ENCODE measurements around the gene SCGB3A1.

Gene SCGB3A1, protein sequence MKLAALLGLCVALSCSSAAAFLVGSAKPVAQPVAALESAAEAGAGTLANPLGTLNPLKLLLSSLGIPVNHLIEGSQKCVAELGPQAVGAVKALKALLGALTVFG

DNA sequence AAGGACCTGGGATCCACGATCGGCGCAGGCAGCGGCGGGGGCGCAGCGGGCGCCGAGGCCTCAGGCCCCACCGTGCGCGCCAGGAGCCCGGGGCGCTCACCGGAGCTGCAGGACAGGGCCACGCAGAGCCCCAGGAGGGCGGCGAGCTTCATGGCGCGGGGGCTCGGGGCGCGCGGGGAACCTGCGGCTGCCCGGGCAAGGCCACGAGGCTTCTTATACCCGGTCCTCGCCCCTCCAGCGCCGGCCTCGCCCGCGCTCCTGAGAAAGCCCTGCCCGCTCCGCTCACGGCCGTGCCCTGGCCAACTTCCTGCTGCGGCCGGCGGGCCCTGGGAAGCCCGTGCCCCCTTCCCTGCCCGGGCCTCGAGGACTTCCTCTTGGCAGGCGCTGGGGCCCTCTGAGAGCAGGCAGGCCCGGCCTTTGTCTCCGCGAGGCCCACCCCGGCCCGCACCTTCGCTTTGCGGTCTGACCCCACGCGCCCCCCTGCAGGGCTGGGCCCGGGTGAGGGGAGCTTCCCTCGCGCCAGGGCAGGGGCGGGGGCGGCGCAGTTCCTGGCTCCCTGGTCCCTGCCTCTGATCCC, at the start of gene SCGB3A1:
SCGB3A1 (minus strand) TSS at position 189 of the 577 bp plus-strand sequence; CDS start at position 152, 37 bp downstream.
- Histone ChIP-seq H3K4me2 (no peak within 1 kb of the TSS), H3K4me3 (no peak within 1 kb of the TSS), H3K27me3 (peaks cover 54% of the 10 kb centered on the region), H4K20me1 (peaks cover 19% of the 10 kb centered on the region), H3K36me3 (no peaks in the 10 kb centered on the region), H3K27ac (no peak within 1 kb of the TSS), H3K4me1 (peaks cover 5% of the 10 kb centered on the region), H3K9ac (no peak within 1 kb of the TSS), H3K9me3 (no peaks in the 10 kb centered on the region)
- TF ChIP-seq Cebpa-rat (IDR thresholded peaks at IDR 0.05), result no peak

DNA sequence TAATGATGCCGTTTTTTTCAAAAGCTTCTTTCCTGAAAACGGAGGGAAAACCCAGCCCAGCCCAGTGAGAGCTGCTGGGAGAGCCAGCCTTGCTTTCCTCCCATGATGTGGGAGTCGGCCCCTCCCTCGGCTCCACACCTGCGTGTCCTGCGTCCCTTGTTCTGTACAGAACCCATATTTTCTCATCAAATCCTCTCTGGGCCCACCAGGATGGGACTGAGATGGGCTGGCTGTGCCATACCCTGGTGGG, 49.2 kb upstream of the SCGB3A1 start:
- H3K4me3 ChIP-seq, result no peak overlapping the region
- no peaks in the 10 kb centered on the region for H4K20me1 ChIP-seq
- H3K27ac ChIP-seq, result peak overlapping the region; percentile 67; the same call in 1 of the 2 replicates
- H3K9ac ChIP-seq, result peak overlapping the region; percentile 6; the same call in 1 of the 2 replicates
- H3K36me3 ChIP-seq, result no peaks in the 10 kb centered on the region
- peaks cover 52% of the 10 kb centered on the region for H3K4me1 ChIP-seq
- H3K9me3 ChIP-seq, result no peaks in the 10 kb centered on the region
- TF ChIP-seq Cebpa-rat (IDR thresholded peaks at IDR 0.05), result no peak
- H3K27me3 ChIP-seq, result peaks cover 18% of the 10 kb centered on the region
- H3K4me2 ChIP-seq, result peak overlapping the region; percentile 64; the same call in 1 of the 2 replicates

DNA sequence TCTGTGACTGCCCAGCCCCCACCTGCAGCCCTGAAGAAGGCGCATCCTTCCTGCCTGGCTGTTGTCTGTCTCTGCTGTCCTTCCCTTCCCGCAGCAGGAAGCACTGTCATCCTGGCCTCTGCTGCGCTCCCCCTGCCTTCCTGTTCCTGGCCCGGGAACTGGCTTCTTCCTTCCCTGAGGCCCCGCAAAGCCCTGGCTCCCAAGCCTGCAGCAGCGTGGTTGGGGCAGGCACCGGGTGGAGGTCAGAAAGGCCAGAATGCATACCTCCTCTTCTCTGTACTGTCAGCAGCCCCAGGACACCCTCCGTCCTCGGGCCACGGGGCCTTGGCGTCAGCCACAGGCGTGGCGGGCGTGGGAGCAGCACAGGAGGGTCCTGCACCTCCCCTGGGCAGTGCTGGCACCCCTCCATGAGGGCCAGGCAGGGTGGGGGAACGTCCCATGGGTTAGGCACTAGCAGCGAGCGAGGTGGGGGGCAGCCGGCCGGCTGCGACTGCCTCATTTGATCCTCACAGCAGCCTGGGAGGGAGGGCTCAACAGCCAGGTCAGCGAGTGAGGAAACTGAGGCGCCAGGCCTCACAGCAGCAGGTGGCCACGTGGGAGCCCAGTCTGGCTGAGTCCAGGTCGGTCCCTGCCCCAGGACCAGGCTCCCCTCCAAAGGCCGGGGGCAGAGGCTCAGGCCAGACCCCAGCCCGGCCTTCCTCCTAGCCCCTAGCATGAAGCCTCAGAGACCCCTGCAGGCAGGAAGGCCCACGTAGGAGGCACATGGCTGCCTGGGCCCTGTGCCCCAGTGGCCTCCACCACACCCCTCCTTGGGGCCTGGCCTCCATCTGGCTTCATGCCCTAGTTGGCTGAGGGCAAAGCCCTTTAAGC, 48.7 kb upstream of the SCGB3A1 start:
- peaks cover 46% of the 10 kb centered on the region for H3K4me1 ChIP-seq
- H3K9me3 ChIP-seq, result no peaks in the 10 kb centered on the region
- H3K36me3 ChIP-seq, result no peaks in the 10 kb centered on the region
- H3K27me3 ChIP-seq, result peaks cover 12% of the 10 kb centered on the region
- H3K9ac ChIP-seq, result peak overlapping the region; percentile 6; the same call in 1 of the 2 replicates
- peak overlapping the region; percentile 64 for H3K4me2 ChIP-seq
- H3K4me3 ChIP-seq, result no peak overlapping the region
- H3K27ac ChIP-seq, result peak overlapping the region; percentile 67
- no peak for TF ChIP-seq Cebpa-rat (IDR thresholded peaks at IDR 0.05)
- H4K20me1 ChIP-seq, result no peaks in the 10 kb centered on the region

DNA sequence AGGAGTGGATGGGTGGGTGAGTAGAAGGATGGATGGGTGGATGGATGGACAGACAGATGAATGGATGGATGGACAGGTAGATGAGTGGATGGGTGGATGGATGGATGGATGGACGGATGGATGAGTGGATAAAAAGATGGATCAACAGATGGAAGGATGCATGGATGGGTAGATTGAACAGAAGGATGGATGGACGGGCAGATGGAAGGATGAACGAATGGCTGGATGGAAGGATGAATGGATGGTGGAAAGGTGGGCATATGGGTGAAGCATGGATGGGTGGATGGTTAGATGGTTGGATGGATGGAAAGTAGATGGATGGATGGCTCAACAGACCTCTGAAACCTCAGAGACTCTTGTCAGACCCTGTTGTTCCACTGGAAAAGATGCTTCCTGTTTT, 48.0 kb upstream of the SCGB3A1 start:
- H3K27ac ChIP-seq, result peak overlapping the region; percentile 67; the same call in 1 of the 2 replicates
- TF ChIP-seq Cebpa-rat (IDR thresholded peaks at IDR 0.05), result no peak

DNA sequence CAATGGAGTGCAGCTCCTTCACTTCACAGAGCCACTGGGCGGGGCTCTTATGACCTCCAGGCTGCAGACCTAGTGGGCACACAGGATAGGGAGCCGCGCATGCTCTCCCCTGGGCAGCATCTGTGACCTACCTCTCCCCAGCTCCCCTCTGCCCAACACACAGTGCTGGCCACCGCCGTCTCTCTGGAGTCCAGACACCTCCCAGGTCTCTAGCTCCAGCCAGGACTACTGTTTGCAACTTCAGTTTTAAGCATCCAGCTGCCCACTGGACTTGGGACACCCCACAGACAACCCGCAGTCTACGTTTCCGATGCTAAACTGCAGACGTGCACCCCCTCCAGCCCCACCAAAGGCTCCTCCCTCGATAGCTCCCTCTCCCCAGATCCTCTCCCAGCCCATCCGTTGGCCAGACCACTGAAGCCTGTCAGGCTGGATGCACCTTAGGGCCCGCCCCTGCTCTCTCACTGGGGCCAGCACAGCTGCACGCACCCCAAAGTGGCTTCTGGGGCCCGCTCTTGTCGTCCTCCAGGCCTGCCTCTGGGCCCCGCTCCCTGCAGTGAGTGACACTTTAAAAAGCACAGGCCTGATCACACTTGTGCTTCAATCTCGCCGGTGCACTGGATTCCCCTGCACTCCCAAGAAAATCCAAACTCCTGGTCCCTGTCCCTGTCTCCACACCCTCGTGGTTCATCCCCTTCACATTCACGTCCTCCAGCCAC, 46.8 kb upstream of the SCGB3A1 start:
- no peaks in the 10 kb centered on the region; the same call in 1 of the 2 replicates for H4K20me1 ChIP-seq
- H3K4me1 ChIP-seq, result peaks cover 57% of the 10 kb centered on the region
- H3K27me3 ChIP-seq, result no peaks in the 10 kb centered on the region
- no peaks in the 10 kb centered on the region for H3K9me3 ChIP-seq
- no peaks in the 10 kb centered on the region for H3K36me3 ChIP-seq
- no peak for TF ChIP-seq Cebpa-rat (IDR thresholded peaks at IDR 0.05)
- H3K9ac ChIP-seq, result no peak overlapping the region
- H3K27ac ChIP-seq, result peak overlapping the region; percentile 10
- H3K4me3 ChIP-seq, result no peak overlapping the region
- peak overlapping the region; percentile 60 for H3K4me2 ChIP-seq

More for the DNA sequence above, 48.0 kb upstream of the SCGB3A1 start:
- H3K9ac ChIP-seq, result no peak overlapping the region
- peaks cover 45% of the 10 kb centered on the region for H3K4me1 ChIP-seq
- H3K9me3 ChIP-seq, result no peaks in the 10 kb centered on the region
- H3K36me3 ChIP-seq, result no peaks in the 10 kb centered on the region
- H4K20me1 ChIP-seq, result no peaks in the 10 kb centered on the region
- peak overlapping the region; percentile 64 for H3K4me2 ChIP-seq
- no peak overlapping the region for H3K4me3 ChIP-seq
- H3K27me3 ChIP-seq, result peaks cover 6% of the 10 kb centered on the region; the same call in 1 of the 2 replicates

DNA sequence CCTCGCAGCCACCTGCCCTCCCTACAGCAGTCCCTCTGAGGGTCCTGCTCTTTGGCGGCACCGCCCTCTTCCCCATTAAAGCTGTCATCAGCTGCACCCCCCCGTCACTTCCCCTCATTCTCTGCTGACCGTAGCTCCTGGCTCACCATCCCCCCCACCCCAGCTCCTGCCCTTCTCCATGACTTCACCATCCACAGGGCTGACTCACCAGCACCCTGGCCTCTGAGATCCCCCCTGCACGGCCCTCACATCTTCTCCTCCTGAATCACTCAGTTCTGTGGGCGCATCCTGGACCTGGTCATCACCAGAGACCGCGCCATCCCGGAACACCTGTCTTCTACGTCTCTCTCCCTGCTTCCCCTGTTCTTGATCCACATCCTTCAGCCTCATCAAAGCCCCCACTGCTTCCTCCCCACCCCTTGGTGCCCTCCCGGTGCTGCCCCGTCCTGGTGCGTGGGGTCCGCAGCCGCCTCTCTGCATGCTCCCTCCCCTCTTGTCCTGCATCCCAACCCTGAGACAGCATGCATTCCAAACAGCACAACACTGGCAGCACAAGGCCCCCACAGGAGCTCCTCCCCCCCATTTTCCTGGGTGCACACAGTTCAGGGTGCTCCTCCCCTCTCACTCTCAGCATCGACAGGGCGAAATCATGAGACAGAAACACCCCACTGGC, 45.2 kb upstream of the SCGB3A1 start:
- H3K27ac ChIP-seq, result no peak overlapping the region
- peak overlapping the region; percentile 39 for H3K4me2 ChIP-seq
- H4K20me1 ChIP-seq, result no peaks in the 10 kb centered on the region; the same call in 1 of the 2 replicates
- no peak overlapping the region for H3K9ac ChIP-seq
- no peak overlapping the region for H3K4me3 ChIP-seq
- no peaks in the 10 kb centered on the region for H3K36me3 ChIP-seq
- H3K27me3 ChIP-seq, result no peaks in the 10 kb centered on the region
- peaks cover 73% of the 10 kb centered on the region for H3K4me1 ChIP-seq
- no peak for TF ChIP-seq Cebpa-rat (IDR thresholded peaks at IDR 0.05)
- no peaks in the 10 kb centered on the region for H3K9me3 ChIP-seq

DNA sequence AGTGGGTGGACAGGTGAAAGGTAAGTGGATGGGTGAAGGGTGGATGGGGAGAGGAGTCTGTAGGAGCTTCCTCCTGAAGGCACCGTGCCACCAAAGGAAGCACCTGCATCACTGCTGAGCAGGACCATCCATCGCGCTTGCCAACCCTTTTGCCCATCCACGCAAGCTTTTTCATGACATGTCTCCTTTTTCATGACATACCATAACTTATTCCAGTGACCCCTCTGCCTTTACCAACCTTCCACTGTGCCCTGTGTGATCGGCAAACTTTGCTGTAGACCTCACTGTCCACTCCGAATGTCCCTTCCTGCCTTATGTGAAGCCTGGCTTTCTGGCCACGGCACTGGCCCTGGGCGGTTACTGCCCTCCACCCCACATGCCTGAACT, 44.7 kb upstream of the SCGB3A1 start:
- Histone ChIP-seq H3K4me3 (no peak overlapping the region), H3K36me3 (no peaks in the 10 kb centered on the region), H3K27me3 (no peaks in the 10 kb centered on the region), H3K9me3 (no peaks in the 10 kb centered on the region), H3K4me2 (peak overlapping the region; percentile 39), H3K4me1 (peaks cover 75% of the 10 kb centered on the region), H3K27ac (no peak overlapping the region), H3K9ac (no peak overlapping the region), H4K20me1 (no peaks in the 10 kb centered on the region; the same call in 1 of the 2 replicates)
- TF ChIP-seq Cebpa-rat (IDR thresholded peaks at IDR 0.05), result no peak

DNA sequence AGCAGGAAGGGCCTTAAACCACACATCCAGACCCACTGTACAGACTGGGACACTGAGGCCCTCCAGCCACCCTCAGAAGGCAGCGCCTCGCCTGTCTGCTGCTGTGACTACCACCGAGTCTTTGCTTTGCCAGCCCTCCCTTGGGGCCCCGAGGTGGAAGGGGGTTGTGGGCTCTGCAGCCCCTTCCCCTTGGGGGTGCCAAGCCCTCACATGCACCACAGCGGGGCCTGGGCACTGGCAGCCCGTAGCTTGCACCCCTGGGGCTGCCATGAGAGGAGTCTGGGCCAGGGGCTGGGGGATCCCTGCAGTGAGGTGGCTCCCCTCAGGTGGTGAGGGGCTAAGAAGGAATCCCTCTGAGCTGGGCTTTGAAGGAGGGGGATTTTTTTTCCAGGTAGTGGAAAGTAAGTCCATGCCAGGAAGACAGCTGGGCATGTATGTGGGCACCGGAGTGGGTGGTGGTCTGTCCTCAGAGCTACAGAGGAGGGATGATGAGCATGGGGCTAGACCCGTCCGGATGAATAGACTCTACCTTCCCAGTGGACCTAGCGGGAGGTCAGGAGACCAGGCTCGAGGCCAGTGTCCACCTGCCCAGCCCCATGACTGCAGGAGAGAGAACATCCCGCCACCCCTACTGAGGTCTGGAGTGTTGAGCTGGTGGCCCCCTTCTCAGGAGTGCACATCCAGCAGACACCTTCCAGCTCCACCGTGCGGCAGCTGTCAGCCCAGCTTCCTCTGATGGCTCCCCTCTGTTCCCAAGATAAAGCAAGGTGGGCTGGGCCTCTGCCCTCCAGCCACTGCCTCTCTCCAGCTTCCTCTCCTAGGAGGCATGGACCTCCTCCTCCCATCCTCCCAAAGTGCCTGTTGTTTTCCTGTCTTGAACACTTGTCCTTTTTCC, 42.2 kb upstream of the SCGB3A1 start:
- peaks cover 57% of the 10 kb centered on the region for H3K4me1 ChIP-seq
- no peak for TF ChIP-seq Cebpa-rat (IDR thresholded peaks at IDR 0.05)
- peak overlapping the region; percentile 89 for H3K4me2 ChIP-seq
- peak overlapping the region; percentile 17; the same call in 1 of the 2 replicates for H3K4me3 ChIP-seq
- H3K27ac ChIP-seq, result peak overlapping the region; percentile 74
- H3K9me3 ChIP-seq, result no peaks in the 10 kb centered on the region
- H4K20me1 ChIP-seq, result no peaks in the 10 kb centered on the region; the same call in 1 of the 2 replicates
- H3K9ac ChIP-seq, result 0 out of 2 replicates have a peak overlapping the region, but pooled peaks have one; percentile 35
- H3K36me3 ChIP-seq, result no peaks in the 10 kb centered on the region
- no peaks in the 10 kb centered on the region for H3K27me3 ChIP-seq
